Sigmoid colon (tissue), 7 donors: ENCODE results near the gene SYNRG. TPM values are rescaled to one million over a fixed set of nuclear protein-coding genes. Genes with fewer than 3 reads are reported as not detected.

Experiments
- DNase-seq: peaks from one replicate; pipeline ENCODE4 v3.0.0-alpha.2; 2019
- H3K27ac ChIP-seq, 4 donors: fragments of 200-600 bp; sonication (generic); one replicate each; pipeline ENCODE4 v1.5.1; 2016 to 2019; ENCODE audit warnings: mild to moderate bottlenecking in 1 of 4
- H3K27me3 ChIP-seq, 3 donors: fragments of 200-600 bp; sonication (generic); one replicate each; pipeline ENCODE4 v1.5.1; 2019; ENCODE audit warnings: mild to moderate bottlenecking in 1 of 3
- H3K36me3 ChIP-seq, 4 donors: fragments of 200-600 bp; sonication (generic); one replicate each; pipeline ENCODE4 v1.5.1; 2016 to 2019
- H3K4me1 ChIP-seq, 4 donors: fragments of 200-600 bp; sonication (generic); one replicate each; pipeline ENCODE4 v1.5.1; 2017 to 2019
- H3K4me3 ChIP-seq, 4 donors: fragments of 200-600 bp; sonication (generic); one replicate each; pipeline ENCODE4 v1.5.1; 2017 to 2019; ENCODE audit warnings: mild to moderate bottlenecking in 2 of 4, moderate library complexity in 1 of 4
- H3K9me3 ChIP-seq, 4 donors: fragments of 200-600 bp in 3 of 4; sonication (generic) in 3 of 4; one replicate each; pipeline versions ENCODE4 v1.5.1 to v1.6.1; 2013 to 2019
- EP300 ChIP-seq, 4 donors: sonication (generic); formaldehyde crosslinking; IDR thresholded peaks; one replicate each; pipeline ENCODE4 v1.6.1; 2017; ENCODE audit warnings: antibody characterized with exemption in 4 of 4
- POLR2A ChIP-seq, 2 donors: fragments of 450-650 bp; IDR thresholded peaks; one replicate each; pipeline ENCODE4 v1.6.1; 2016; ENCODE audit warnings: antibody characterized with exemption in 2 of 2, mild to moderate bottlenecking in 2 of 2, moderate library complexity in 2 of 2
- POLR2AphosphoS5 ChIP-seq, 4 donors: sonication (generic); formaldehyde crosslinking; IDR thresholded peaks; one replicate each; pipeline ENCODE4 v1.6.1; 2017; ENCODE audit warnings: antibody characterized with exemption in 4 of 4
- WGBS, 2 donors: extraction: QIAGEN DNeasy Blood & Tissue Kit; methylation state at CpG; one replicate each; pipeline ENCODE4 v1.1.7; 2013; 5-methylcytosine and 5-hydroxymethylcytosine counted together
- intact Hi-C: fragments of 100-400 bp; cut with DNase I; formaldehyde crosslinking; loops from one replicate; pipeline ENCODE4 v1.15.1; 2023
- polyA plus RNA-seq, 3 donors: library from polyadenylated mRNA; stranded (reverse); fragments of 200-250 nt; gene quantifications; one replicate each; pipeline ENCODE4 v1.2.3, GENCODE V29; 2013
- total RNA-seq, 4 donors: library from RNA; depleted of rRNA; stranded (reverse); fragments of >200 nt; gene quantifications; one replicate each; pipeline ENCODE4 v1.1.0, GENCODE V29; 2016
- TF ChIP-seq, protein P1 (sequence below), 4 experiments: fragments of 450-650 bp in 3 of 4; fragments of 200-600 bp in 1 of 4; IDR thresholded peaks; one replicate each; pipeline ENCODE4 v1.5.1; 2016 to 2019; ENCODE audit warnings: antibody characterized with exemption in 4 of 4, mild to moderate bottlenecking in 3 of 4, moderate library complexity in 2 of 4
- donor health status: healthy with polysubstance abuse.
- donor health status: Bipolar disorder and iron deficiency.
- donor health status: healthy.

Gene SYNRG
- total and polyA plus RNA-seq, 7 donors = 7.4 to 26.0 (median 18.9) TPM

DNA sequence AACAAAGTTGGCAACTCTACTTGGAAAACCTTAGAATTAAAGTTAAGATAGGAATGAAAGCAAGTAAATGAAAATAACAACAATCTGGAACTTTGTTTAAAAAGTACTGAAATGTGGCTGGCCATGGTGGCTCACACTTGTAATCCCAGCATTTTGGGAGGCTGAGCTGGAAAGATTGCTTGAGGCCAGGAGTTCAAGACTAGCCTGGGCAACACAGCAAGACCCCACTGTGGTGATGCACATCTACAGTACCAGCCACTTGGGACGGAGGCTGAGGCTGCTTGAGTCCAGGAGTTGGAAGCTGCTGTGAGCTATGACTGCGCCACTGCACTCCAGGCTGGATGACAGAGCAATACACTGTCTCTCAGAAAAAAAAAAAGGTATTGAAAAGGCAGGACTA lies 51.7 kb downstream of the SYNRG start:
- Histone ChIP-seq H3K9me3 (no peaks in the 10 kb centered on the region), H3K27me3 (no peaks in the 10 kb centered on the region), H3K36me3 (peaks cover 11 to 76% (median 32%) of the 10 kb centered on the region in 4 donors), H3K4me3 (no peak overlapping the region), H3K4me1 (no peaks in the 10 kb centered on the region), H3K27ac (no peak overlapping the region)
- DNase-seq = no peak
- TF ChIP-seq POLR2A (IDR thresholded peaks at IDR 0.05) (no peak), EP300 (IDR thresholded peaks at IDR 0.05) (no peak), POLR2AphosphoS5 (IDR thresholded peaks at IDR 0.05) (no peak)
- TF ChIP-seq, protein P1, sequence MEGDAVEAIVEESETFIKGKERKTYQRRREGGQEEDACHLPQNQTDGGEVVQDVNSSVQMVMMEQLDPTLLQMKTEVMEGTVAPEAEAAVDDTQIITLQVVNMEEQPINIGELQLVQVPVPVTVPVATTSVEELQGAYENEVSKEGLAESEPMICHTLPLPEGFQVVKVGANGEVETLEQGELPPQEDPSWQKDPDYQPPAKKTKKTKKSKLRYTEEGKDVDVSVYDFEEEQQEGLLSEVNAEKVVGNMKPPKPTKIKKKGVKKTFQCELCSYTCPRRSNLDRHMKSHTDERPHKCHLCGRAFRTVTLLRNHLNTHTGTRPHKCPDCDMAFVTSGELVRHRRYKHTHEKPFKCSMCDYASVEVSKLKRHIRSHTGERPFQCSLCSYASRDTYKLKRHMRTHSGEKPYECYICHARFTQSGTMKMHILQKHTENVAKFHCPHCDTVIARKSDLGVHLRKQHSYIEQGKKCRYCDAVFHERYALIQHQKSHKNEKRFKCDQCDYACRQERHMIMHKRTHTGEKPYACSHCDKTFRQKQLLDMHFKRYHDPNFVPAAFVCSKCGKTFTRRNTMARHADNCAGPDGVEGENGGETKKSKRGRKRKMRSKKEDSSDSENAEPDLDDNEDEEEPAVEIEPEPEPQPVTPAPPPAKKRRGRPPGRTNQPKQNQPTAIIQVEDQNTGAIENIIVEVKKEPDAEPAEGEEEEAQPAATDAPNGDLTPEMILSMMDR (IDR thresholded peaks at IDR 0.05) = no peak
- intact Hi-C loops = no loop called here
- WGBS, 2 donors = 98% methylated on average over 2 of the region's 2 CpGs

- no peaks in the 10 kb centered on the region for H3K27me3 ChIP-seq
- H3K4me3 ChIP-seq = no peak overlapping the region
- peaks cover 0 to 6% (median 1%) of the 10 kb centered on the region in 4 donors for H3K4me1 ChIP-seq
- no peak overlapping the region for H3K27ac ChIP-seq
- DNase-seq = no peak
- 24 to 80% methylated on average over 3 of the region's 3 CpGs for WGBS, 2 donors
- intact Hi-C loops = no loop called here
- H3K9me3 ChIP-seq = no peaks in the 10 kb centered on the region
- TF ChIP-seq POLR2AphosphoS5 (IDR thresholded peaks at IDR 0.05) = no peak
- TF ChIP-seq, protein P1 (IDR thresholded peaks at IDR 0.05) = no peak
- no peak for TF ChIP-seq POLR2A (IDR thresholded peaks at IDR 0.05)
- no peak for TF ChIP-seq EP300 (IDR thresholded peaks at IDR 0.05)
- H3K36me3 ChIP-seq = peaks cover 11 to 58% (median 29%) of the 10 kb centered on the region in 4 donors
Measured at GRCh38 chr17:37555386-37555785, 53.8 kb downstream of the SYNRG start.

DNA sequence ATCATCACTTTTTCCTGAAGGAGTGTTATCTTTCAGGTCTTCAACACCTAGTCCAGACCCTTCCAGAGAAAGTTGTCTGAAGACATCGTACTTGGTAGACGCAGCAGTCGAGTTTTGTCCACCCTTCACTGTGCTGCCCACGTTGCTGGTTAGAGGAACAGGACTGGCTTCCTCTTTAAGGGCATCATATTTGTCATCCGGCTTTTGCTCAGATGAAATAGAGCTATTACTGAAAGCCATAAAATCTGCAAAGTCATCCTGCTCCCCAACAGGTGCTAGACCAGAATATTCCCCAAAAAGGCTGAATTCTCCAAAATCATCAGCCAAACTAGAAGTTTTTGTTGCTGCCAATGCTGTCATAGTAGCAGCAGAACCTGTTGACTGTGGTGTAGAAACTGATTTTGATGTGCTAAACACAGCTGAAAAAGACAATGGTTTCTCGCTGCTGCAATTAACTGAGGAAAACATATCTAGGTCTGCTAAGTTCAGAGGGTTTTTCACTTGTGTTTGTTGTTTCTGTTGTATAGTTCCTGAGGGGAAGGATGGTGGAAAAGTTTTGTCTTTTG lies 55.7 kb downstream of the SYNRG start:
- intact Hi-C loops = no loop called here
- Histone ChIP-seq H3K4me1 (peaks cover 0 to 6% (median 1%) of the 10 kb centered on the region in 4 donors), H3K36me3 (peaks cover 6 to 39% (median 15%) of the 10 kb centered on the region in 4 donors), H3K9me3 (no peaks in the 10 kb centered on the region), H3K4me3 (no peak overlapping the region), H3K27me3 (no peaks in the 10 kb centered on the region), H3K27ac (no peak overlapping the region)
- TF ChIP-seq, protein P1 (IDR thresholded peaks at IDR 0.05) = no peak
- TF ChIP-seq POLR2A (IDR thresholded peaks at IDR 0.05) (no peak), POLR2AphosphoS5 (IDR thresholded peaks at IDR 0.05) (no peak), EP300 (IDR thresholded peaks at IDR 0.05) (no peak)
- WGBS, 2 donors = 75 to 88% methylated on average over 6 of the region's 6 CpGs
- no peak for DNase-seq

DNA sequence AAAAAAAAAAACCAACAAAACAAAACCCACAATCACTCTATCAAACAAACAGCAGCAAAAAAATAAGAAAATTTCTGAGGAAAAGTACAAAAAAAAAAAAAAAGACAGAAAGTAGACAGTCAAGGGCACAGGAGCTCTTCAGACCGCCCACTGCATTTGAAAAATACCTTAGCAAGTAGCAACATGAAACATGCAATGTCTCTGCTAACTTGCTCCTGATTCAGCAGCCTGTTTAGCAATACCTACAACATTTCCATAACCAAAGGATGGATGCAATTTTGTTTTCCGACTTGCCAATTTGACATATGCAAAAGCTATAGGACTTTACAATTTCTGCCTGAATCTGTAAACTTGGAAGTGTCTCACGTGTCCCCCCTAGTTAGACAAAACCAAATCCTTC lies 57.4 kb downstream of the SYNRG start:
- TF ChIP-seq POLR2A (IDR thresholded peaks at IDR 0.05) (no peak), EP300 (IDR thresholded peaks at IDR 0.05) (no peak), POLR2AphosphoS5 (IDR thresholded peaks at IDR 0.05) (no peak)
- TF ChIP-seq, protein P1 (IDR thresholded peaks at IDR 0.05) = no peak
- H3K27me3 ChIP-seq = no peaks in the 10 kb centered on the region
- DNase-seq = no peak
- no peak overlapping the region for H3K4me3 ChIP-seq
- H3K4me1 ChIP-seq = peaks cover 0 to 12% (median 4%) of the 10 kb centered on the region in 4 donors
- no peak overlapping the region for H3K27ac ChIP-seq
- peaks cover 6 to 22% (median 11%) of the 10 kb centered on the region in 4 donors for H3K36me3 ChIP-seq
- H3K9me3 ChIP-seq = no peaks in the 10 kb centered on the region
- WGBS, 2 donors = 93 to 97% methylated on average over 3 of the region's 3 CpGs
- intact Hi-C loops = no loop called here

DNA sequence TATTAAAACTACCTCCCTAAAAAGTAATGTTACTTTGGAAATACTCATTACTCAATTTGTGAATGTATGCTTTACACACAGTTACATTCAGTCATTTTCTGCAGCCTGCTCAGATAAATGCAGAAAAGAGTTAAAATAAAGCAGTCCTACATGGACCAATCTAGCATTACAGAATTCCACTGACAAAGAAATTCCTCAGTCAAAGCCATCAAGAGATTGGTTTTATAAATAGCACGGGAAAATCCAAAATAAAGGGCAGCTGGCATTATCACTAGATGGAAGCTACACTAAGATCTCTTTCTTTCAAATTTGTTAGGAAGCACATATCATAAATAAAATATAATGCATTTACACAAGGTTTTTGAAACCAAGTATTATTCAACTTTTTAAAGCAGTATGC lies 61.2 kb downstream of the SYNRG start:
- H3K4me3 ChIP-seq = no peak overlapping the region
- intact Hi-C loops = no loop called here
- H3K27ac ChIP-seq = no peak overlapping the region
- peaks cover 0 to 26% (median 11%) of the 10 kb centered on the region in 4 donors for H3K4me1 ChIP-seq
- H3K9me3 ChIP-seq = no peaks in the 10 kb centered on the region
- peaks cover 0 to 8% (median under 1%) of the 10 kb centered on the region in 4 donors for H3K36me3 ChIP-seq
- TF ChIP-seq, protein P1 (IDR thresholded peaks at IDR 0.05) = no peak
- TF ChIP-seq POLR2A (IDR thresholded peaks at IDR 0.05) = no peak
- TF ChIP-seq POLR2AphosphoS5 (IDR thresholded peaks at IDR 0.05) = no peak
- TF ChIP-seq EP300 (IDR thresholded peaks at IDR 0.05) = no peak
- no peaks in the 10 kb centered on the region for H3K27me3 ChIP-seq
- no peak for DNase-seq
- WGBS, 2 donors = 92 to 94% methylated on average over 1 of the region's 1 CpG
